Measurements from ENCODE around the gene RSAD1.

- no peak for TF ChIP-seq CTCF (IDR thresholded peaks at IDR 0.05; ENCODE audit: borderline replicate concordance, extremely low read depth, low read length, poor library complexity, severe bottlenecking)
- no peak for TF ChIP-seq EZH2 (IDR thresholded peaks at IDR 0.05; ENCODE audit: borderline replicate concordance, low read depth, low read length, severe bottlenecking)
Measured at GRCh38 chr17:50469671-50470305, 8.9 kb upstream of the RSAD1 start.
